HG02759 (cell line): ENCODE results near the gene AKAP3.

Experiments used
- ATAC-seq: cut with Tn5 transposase; IDR thresholded peaks from one replicate; pipeline ENCODE4 v1.9.1; 2021; ENCODE audit warnings: mild to moderate bottlenecking, moderate library complexity; ENCODE audit not compliant: unreplicated experiment

AKAP3 gene

GRCh38 chr12:4648501-4649357 is at the start of gene AKAP3, which contains the start of gene NDUFA9:
Gene AKAP3 (minus strand): TSS chr12:4649051. CDS start chr12:4638196, 10,855 bp downstream.
Gene NDUFA9 (plus strand): TSS chr12:4649114. CDS start chr12:4649127, 13 bp downstream.
- peak; percentile 84 for ATAC-seq

GRCh38 chr12:4690760-4691159 is 41.9 kb upstream of the AKAP3 start:
- ATAC-seq = no peak

- ATAC-seq = no peak
Measured at GRCh38 chr12:4685317-4685716, 36.5 kb upstream of the AKAP3 start.

GRCh38 chr12:4681732-4682131 is 32.9 kb upstream of the AKAP3 start:
- no peak for ATAC-seq

- no peak for ATAC-seq
Measured at GRCh38 chr12:4679711-4680110, 30.9 kb upstream of the AKAP3 start.

GRCh38 chr12:4665236-4665635 is 16.4 kb upstream of the AKAP3 start:
- ATAC-seq = no peak

GRCh38 chr12:4663971-4664505 is 15.2 kb upstream of the AKAP3 start:
- ATAC-seq = no peak

- ATAC-seq = no peak
Measured at GRCh38 chr12:4653691-4654090, 4.8 kb upstream of the AKAP3 start.

- no peak for ATAC-seq
Measured at GRCh38 chr12:4653257-4653656, 4.4 kb upstream of the AKAP3 start.

GRCh38 chr12:4649358-4649661 is 459 bp upstream of the AKAP3 start:
- no peak for ATAC-seq

GRCh38 chr12:4648104-4648500 is 749 bp downstream of the AKAP3 start:
- ATAC-seq = peak; percentile 40

- ATAC-seq = no peak
Measured at GRCh38 chr12:4645023-4645422, 3.8 kb downstream of the AKAP3 start.

GRCh38 chr12:4643747-4644146 is 5.1 kb downstream of the AKAP3 start:
- ATAC-seq = no peak

GRCh38 chr12:4630262-4630661 is 18.6 kb downstream of the AKAP3 start:
- no peak for ATAC-seq

- no peak for ATAC-seq
Measured at GRCh38 chr12:4628406-4628805, 20.4 kb downstream of the AKAP3 start.

GRCh38 chr12:4626543-4626942 is 22.3 kb downstream of the AKAP3 start:
- no peak for ATAC-seq

GRCh38 chr12:4621511-4621910 is 27.3 kb downstream of the AKAP3 start:
- ATAC-seq = no peak

GRCh38 chr12:4615667-4616066 is 33.2 kb downstream of the AKAP3 start:
- no peak for ATAC-seq

- ATAC-seq = no peak
Measured at GRCh38 chr12:4610481-4610880, 38.4 kb downstream of the AKAP3 start.

- ATAC-seq = no peak
Measured at GRCh38 chr12:4609071-4609470, 39.8 kb downstream of the AKAP3 start.

- ATAC-seq = no peak
Measured at GRCh38 chr12:4607056-4607455, 41.8 kb downstream of the AKAP3 start.

GRCh38 chr12:4604684-4605193 is 44.1 kb downstream of the AKAP3 start:
- ATAC-seq = peak; percentile 95
